ENCODE measurements around the gene GPR39.
A peak's percentile ranks its signal among the peaks of the same experiment; 100 is the strongest.

DNA sequence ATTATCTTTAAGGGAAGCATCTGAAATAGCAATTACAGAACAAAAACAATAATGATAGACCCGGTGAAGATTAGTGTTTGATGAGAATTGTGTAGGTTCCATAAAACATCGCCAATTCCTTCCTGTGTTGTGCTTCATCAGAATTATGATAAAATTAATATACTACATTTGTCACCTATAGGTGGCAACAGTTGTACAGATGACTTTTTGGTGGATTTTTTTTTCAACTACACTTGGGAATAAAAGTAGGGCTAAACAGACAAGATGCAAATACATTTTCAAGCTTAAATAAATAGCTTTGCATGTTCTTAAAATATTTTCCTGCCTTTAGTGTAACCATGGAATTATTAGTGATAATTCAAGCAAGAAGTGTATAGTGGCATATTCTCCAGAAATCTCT lies 260.4 kb downstream of the GPR39 start:
- TF ChIP-seq, protein P1, sequence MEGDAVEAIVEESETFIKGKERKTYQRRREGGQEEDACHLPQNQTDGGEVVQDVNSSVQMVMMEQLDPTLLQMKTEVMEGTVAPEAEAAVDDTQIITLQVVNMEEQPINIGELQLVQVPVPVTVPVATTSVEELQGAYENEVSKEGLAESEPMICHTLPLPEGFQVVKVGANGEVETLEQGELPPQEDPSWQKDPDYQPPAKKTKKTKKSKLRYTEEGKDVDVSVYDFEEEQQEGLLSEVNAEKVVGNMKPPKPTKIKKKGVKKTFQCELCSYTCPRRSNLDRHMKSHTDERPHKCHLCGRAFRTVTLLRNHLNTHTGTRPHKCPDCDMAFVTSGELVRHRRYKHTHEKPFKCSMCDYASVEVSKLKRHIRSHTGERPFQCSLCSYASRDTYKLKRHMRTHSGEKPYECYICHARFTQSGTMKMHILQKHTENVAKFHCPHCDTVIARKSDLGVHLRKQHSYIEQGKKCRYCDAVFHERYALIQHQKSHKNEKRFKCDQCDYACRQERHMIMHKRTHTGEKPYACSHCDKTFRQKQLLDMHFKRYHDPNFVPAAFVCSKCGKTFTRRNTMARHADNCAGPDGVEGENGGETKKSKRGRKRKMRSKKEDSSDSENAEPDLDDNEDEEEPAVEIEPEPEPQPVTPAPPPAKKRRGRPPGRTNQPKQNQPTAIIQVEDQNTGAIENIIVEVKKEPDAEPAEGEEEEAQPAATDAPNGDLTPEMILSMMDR (IDR thresholded peaks at IDR 0.05; ENCODE audit: low read length), result peak; percentile 27; the same call in 1 of the 2 replicates
- TF ChIP-seq EZH2phosphoT487 (IDR thresholded peaks at IDR 0.05; ENCODE audit: low read length), result no peak
